ENCODE results near the gene ATP6V1G1. TPM values are rescaled to one million over a fixed set of nuclear protein-coding genes. Genes with fewer than 3 reads are reported as not detected.

Gene ATP6V1G1
- total RNA-seq, 4 donors from 2014 or later, result 105 to 191 (median 176) TPM

- H3K27me3 ChIP-seq, result no peaks in the 10 kb centered on the region
- no peak for DNase-seq
- in situ Hi-C loops (cut with MboI; ENCODE audit: low sequenced_read_pairs in 4 of 4), result loop anchor here in 1 of 4 donors (25.0 kb wide), 1 partner anchor 139 kb away; no protein-coding TSS in a partner anchor
Observed at GRCh38 chr9:114626415-114627020, 38.9 kb downstream of the ATP6V1G1 start.

GRCh38 chr9:114627553-114627952 lies 40.0 kb downstream of the ATP6V1G1 start:
- Histone ChIP-seq H3K9me3 (no peaks in the 10 kb centered on the region), H3K27me3 (no peaks in the 10 kb centered on the region), H3K4me1 (no peaks in the 10 kb centered on the region), H3K4me3 (no peak overlapping the region), H3K36me3 (peaks cover 0 to 26% of the 10 kb centered on the region in 2 donors), H3K27ac (no peak overlapping the region)
- intact Hi-C loops (cut with DNase I; ENCODE audit: low total_unique reads), result no loop called here
- ATAC-seq, result no peak
- in situ Hi-C loops (cut with MboI; ENCODE audit: low sequenced_read_pairs in 4 of 4), result loop anchor here in 1 of 4 donors (25.0 kb wide), 1 partner anchor 140 kb away; no protein-coding TSS in a partner anchor
- DNase-seq, result no peak
- no peak for TF ChIP-seq CTCF (IDR thresholded peaks at IDR 0.05 in 4 of 5, conservative IDR thresholded peaks at IDR 0.05 in 1 of 5)
- no peak for TF ChIP-seq POLR2A (IDR thresholded peaks at IDR 0.05)

More at GRCh38 chr9:114626415-114627020, 38.9 kb downstream of the ATP6V1G1 start:
- Histone ChIP-seq H3K27ac (no peak overlapping the region), H3K36me3 (peaks cover 0 to 19% of the 10 kb centered on the region in 2 donors), H3K4me1 (no peaks in the 10 kb centered on the region), H3K9me3 (no peaks in the 10 kb centered on the region), H3K4me3 (no peak overlapping the region)
- TF ChIP-seq POLR2A (IDR thresholded peaks at IDR 0.05) (no peak), CTCF (IDR thresholded peaks at IDR 0.05 in 4 of 5, conservative IDR thresholded peaks at IDR 0.05 in 1 of 5) (no peak)
- intact Hi-C loops (cut with DNase I; ENCODE audit: low total_unique reads), result no loop called here
- ATAC-seq, result no peak

- no peaks in the 10 kb centered on the region for H3K27me3 ChIP-seq
- no peak overlapping the region for H3K27ac ChIP-seq
- no peaks in the 10 kb centered on the region for H3K4me1 ChIP-seq
- H3K4me3 ChIP-seq, result no peak overlapping the region
- TF ChIP-seq POLR2A (IDR thresholded peaks at IDR 0.05) (no peak), CTCF (IDR thresholded peaks at IDR 0.05 in 4 of 5, conservative IDR thresholded peaks at IDR 0.05 in 1 of 5) (no peak)
- in situ Hi-C loops (cut with MboI; ENCODE audit: low sequenced_read_pairs in 4 of 4) (loop anchor here in 1 of 4 donors (25.0 kb wide), 1 partner anchor 142 kb away; no protein-coding TSS in a partner anchor), intact Hi-C loops (cut with DNase I; ENCODE audit: low total_unique reads) (no loop called here)
- no peaks in the 10 kb centered on the region for H3K9me3 ChIP-seq
- peaks cover 0 to 45% of the 10 kb centered on the region in 2 donors for H3K36me3 ChIP-seq
- ATAC-seq (no peak), DNase-seq (no peak)
Observed at GRCh38 chr9:114629563-114630090, 42.1 kb downstream of the ATP6V1G1 start.

- TF ChIP-seq CTCF (IDR thresholded peaks at IDR 0.05 in 4 of 5, conservative IDR thresholded peaks at IDR 0.05 in 1 of 5), result no peak
- in situ Hi-C loops (cut with MboI; ENCODE audit: low sequenced_read_pairs in 4 of 4) (loop anchor here in 1 of 4 donors (25.0 kb wide), 1 partner anchor 144 kb away; no protein-coding TSS in a partner anchor), intact Hi-C loops (cut with DNase I; ENCODE audit: low total_unique reads) (no loop called here)
- ATAC-seq, result no peak
- Histone ChIP-seq H3K36me3 (peaks cover 0 to 49% of the 10 kb centered on the region in 2 donors), H3K4me3 (no peak overlapping the region), H3K27me3 (no peaks in the 10 kb centered on the region), H3K4me1 (no peaks in the 10 kb centered on the region), H3K27ac (no peak overlapping the region), H3K9me3 (no peaks in the 10 kb centered on the region)
- no peak for DNase-seq
Observed at GRCh38 chr9:114631166-114631565, 43.6 kb downstream of the ATP6V1G1 start.
